HFF-Myc (cell line): ENCODE measurements around the gene CRIM1.
A peak's percentile ranks its signal among the peaks of the same experiment; 100 is the strongest.
"Not testable (repeated sequence)": the region's sequence is repeated elsewhere in the genome, so short reads cannot be mapped to it uniquely, and the experiment has no call there.

Source experiments
- DNase-seq: peaks from one replicate; pipeline ENCODE4 v3.0.0-alpha.2; 2011; ENCODE audit warnings: low read depth; ENCODE audit errors: extremely low read depth
- H3K4me3 ChIP-seq: replicated peaks from 2 replicates; pipeline ENCODE4 v1.5.1; 2011; ENCODE audit warnings: low read depth, mild to moderate bottlenecking, control low read depth, low read length
- TF ChIP-seq, protein P1 (sequence below): IDR thresholded peaks from 2 replicates; pipeline ENCODE4 v1.5.1; 2012; ENCODE audit warnings: mild to moderate bottlenecking, low read depth, low read length, control low read depth; ENCODE audit errors: missing control alignments

CRIM1 gene, protein sequence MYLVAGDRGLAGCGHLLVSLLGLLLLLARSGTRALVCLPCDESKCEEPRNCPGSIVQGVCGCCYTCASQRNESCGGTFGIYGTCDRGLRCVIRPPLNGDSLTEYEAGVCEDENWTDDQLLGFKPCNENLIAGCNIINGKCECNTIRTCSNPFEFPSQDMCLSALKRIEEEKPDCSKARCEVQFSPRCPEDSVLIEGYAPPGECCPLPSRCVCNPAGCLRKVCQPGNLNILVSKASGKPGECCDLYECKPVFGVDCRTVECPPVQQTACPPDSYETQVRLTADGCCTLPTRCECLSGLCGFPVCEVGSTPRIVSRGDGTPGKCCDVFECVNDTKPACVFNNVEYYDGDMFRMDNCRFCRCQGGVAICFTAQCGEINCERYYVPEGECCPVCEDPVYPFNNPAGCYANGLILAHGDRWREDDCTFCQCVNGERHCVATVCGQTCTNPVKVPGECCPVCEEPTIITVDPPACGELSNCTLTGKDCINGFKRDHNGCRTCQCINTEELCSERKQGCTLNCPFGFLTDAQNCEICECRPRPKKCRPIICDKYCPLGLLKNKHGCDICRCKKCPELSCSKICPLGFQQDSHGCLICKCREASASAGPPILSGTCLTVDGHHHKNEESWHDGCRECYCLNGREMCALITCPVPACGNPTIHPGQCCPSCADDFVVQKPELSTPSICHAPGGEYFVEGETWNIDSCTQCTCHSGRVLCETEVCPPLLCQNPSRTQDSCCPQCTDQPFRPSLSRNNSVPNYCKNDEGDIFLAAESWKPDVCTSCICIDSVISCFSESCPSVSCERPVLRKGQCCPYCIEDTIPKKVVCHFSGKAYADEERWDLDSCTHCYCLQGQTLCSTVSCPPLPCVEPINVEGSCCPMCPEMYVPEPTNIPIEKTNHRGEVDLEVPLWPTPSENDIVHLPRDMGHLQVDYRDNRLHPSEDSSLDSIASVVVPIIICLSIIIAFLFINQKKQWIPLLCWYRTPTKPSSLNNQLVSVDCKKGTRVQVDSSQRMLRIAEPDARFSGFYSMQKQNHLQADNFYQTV

DNA sequence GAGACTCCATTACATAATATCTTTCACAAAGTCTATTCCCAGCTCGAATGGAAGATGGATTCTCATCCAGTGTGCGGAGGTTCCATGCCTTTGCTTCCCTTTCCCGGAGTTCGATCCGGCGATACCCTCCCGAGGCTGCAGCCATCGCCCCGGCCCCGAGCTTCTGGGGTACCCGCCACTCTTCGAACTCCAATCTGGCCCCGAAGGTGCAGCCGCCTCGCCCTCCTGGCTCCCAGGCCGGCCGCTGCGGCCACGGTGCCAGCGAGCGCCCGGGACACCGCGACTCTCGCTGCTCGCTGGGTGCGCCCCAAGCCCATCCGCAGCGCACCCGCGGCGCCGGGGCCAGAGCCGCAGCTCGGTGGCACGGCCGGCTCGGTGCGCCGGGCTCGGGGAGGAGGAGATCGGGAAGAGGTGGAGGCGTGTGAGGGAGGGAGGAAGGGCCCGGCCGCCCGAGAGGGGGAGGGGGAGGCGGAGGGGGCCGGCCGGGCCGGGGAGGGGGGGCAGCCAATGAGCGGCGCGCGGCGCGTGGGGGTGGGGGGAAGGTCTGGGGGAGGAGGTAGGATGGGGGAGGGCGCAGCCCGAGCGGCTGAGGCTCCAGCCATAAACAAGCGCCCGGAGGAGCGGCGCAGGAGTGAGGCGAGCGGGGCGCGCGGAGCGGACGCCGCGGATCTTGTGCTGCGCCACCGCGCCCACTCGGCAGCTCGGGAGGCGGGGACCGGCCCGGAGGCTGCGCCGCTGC, at the start of gene CRIM1:
Gene CRIM1, plus strand, starts transcription at position 628 of the 739 bp plus-strand sequence. CDS start 515 bp downstream, outside the sequence.
- TF ChIP-seq, protein P1, sequence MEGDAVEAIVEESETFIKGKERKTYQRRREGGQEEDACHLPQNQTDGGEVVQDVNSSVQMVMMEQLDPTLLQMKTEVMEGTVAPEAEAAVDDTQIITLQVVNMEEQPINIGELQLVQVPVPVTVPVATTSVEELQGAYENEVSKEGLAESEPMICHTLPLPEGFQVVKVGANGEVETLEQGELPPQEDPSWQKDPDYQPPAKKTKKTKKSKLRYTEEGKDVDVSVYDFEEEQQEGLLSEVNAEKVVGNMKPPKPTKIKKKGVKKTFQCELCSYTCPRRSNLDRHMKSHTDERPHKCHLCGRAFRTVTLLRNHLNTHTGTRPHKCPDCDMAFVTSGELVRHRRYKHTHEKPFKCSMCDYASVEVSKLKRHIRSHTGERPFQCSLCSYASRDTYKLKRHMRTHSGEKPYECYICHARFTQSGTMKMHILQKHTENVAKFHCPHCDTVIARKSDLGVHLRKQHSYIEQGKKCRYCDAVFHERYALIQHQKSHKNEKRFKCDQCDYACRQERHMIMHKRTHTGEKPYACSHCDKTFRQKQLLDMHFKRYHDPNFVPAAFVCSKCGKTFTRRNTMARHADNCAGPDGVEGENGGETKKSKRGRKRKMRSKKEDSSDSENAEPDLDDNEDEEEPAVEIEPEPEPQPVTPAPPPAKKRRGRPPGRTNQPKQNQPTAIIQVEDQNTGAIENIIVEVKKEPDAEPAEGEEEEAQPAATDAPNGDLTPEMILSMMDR = no peak
- peak within 1 kb of the TSS; percentile 97 for H3K4me3 ChIP-seq
- DNase-seq = no peak

DNA sequence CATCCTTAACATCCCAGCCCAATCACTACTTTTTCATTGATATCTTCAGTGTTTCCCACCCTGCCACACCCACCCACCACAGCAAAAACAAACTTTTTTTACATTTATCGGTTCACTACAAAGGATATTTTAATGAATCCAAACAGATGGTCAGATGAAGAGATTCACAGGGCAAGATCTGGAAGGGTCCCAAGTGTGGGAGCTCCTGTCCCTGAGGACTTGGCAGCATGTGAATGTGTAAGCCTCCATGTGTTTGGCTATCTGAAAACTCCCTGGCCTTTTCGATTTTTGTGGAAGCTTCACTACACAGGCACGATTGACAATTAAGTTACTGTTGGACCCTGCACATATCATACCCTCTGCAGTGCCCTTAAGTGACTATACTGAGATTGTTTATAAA, 48.1 kb upstream of the CRIM1 start:
- H3K4me3 ChIP-seq = no peak overlapping the region
- TF ChIP-seq, protein P1 = no peak
- no peak for DNase-seq

DNA sequence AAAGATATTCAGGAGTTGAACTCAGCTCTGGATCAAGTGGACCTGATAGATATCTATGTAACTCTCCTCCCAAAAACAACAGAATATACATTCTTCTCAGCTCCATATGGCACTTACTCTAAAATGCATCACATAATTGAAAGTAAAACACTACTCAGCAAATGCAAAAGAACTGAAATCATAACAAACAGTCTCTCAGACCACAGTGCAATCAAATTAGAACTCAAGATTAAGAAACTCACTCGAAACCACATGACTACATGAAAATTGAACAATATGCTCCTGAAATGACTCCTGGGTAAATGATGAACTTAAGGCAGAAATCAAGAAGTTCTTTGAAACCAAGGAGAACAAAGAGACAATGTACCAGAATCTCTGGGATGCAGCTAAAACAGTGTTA, 45.1 kb upstream of the CRIM1 start:
- H3K4me3 ChIP-seq, DNase-seq: not testable (repeated sequence)

DNA sequence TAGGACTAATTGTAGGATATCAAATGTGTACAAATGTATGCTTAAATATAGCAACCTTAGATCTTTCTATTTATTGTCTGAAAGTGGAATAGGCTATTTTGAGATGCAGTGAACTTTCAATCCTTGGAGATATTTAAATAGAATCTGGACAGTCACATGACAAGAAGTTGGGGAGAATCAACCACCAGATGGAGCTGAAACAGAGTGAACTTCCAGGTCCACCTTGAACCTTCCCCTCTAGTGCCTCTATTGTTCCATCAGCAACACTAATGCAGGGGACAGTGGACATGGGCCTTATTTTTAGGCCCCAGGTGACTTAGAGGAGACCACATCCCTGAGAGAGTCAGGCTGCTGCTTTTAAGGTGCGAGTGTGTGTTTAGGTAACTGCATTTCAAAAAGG, 37.0 kb upstream of the CRIM1 start:
- H3K4me3 ChIP-seq = no peak overlapping the region
- DNase-seq = no peak
- TF ChIP-seq, protein P1 = no peak

DNA sequence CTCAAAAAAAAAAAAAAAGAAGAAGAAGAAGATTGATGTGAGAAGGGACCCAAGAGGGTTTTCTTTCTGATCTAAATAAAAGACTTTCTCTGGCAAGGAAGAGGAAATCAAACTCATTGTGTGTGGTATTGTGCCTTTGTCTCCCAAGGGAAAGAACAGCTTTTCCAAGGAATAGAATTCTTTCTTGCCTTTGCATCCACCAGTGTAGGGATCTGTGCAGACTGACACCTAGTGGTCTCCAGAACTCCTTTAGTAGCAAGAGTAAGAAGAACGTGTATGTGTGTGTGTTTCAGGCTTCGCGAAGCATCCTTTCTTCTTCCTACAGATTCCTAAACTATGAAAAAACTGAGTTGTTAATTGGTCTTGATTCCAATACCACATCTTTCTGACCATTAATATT, 33.5 kb upstream of the CRIM1 start:
- H3K4me3 ChIP-seq = no peak overlapping the region
- peak; percentile 19 for DNase-seq
- TF ChIP-seq, protein P1 = peak; percentile 60

DNA sequence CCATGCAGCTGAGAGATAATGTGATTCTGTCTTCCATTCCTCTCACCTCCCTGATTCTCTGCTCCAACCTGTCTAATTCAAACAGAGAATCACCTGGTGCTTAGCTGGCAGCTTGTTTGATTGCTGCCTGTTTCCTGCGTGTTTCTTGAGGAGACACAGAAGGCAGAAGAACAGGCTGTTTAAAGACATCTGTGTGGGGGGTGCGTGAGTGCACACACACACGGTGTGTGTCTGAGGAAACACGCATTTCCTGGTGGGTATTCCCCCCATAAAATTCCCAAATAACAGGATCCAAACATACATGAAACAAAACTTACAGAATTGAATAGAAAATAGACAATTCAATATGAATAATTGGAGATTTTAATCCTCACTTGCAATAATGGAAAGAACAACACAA, 29.3 kb upstream of the CRIM1 start:
- TF ChIP-seq, protein P1 = no peak
- H3K4me3 ChIP-seq = no peak overlapping the region
- DNase-seq = no peak
